T-cell (primary cell): Measurements from ENCODE around the gene IYD. TPM values are rescaled to one million over a fixed set of nuclear protein-coding genes. Genes with fewer than 3 reads are reported as not detected.
A peak's percentile ranks its signal among the peaks of the same experiment; 100 is the strongest.

Experiments used
- ATAC-seq, 4 experiments: fragments of 200-7000 bp in 3 of 4; fragments of 150-1000 bp in 1 of 4; cut with Tn5 transposase; replicated peaks in 1 of 4; 1 replicate in 3 of 4; 2 replicates in 1 of 4; pipeline ENCODE4 v1.10.0; 2021; ENCODE audit warnings: moderate library complexity in 3 of 4, mild to moderate bottlenecking in 2 of 4, moderate number of reproducible peaks in 1 of 4
- CTCF ChIA-PET, 2 donors: fragments of 300-600 bp; sonication (Branson Sonifier 250); formaldehyde crosslinking; loops; one replicate each; lab custom pipeline; 2022; ENCODE audit warnings: antibody characterized with exemption in 2 of 2; lab: Charles Lee
- POLR2A ChIA-PET, 2 donors: fragments of 300-600 bp; sonication (Branson Sonifier 250); formaldehyde crosslinking; loops; one replicate each; lab custom pipeline; 2022; ENCODE audit warnings: antibody characterized with exemption in 2 of 2; lab: Charles Lee
- DNase-seq, 35 experiments: peaks; one replicate each; pipeline versions ENCODE4 v3.0.0 to v3.0.0-alpha.2; 2013 to 2023
- H3K27ac ChIP-seq: one replicate; pipeline ENCODE4 v1.5.1; 2013; ENCODE audit warnings: low read length
- H3K27me3 ChIP-seq, 2 experiments: replicated peaks in 1 of 2; 1 replicate in 1 of 2; 2 replicates in 1 of 2; pipeline versions ENCODE4 v1.6.1 to v1.7.0; 2013; ENCODE audit warnings: low read length in 1 of 2, mixed read lengths in 1 of 2; ENCODE audit not compliant: control insufficient read depth in 2 of 2, insufficient read depth in 2 of 2; ENCODE audit errors: extremely low read depth in 1 of 2
- H3K36me3 ChIP-seq, 2 donors: 1 replicate in 1 of 2; 2 replicates in 1 of 2; pipeline versions ENCODE4 v1.6.1 to v1.7.0; 2013; ENCODE audit warnings: low read length in 1 of 2; ENCODE audit not compliant: control insufficient read depth in 2 of 2, insufficient read depth in 1 of 2; ENCODE audit errors: extremely low read depth in 1 of 2
- H3K4me1 ChIP-seq, 2 experiments: 1 replicate in 1 of 2; 2 replicates in 1 of 2; pipeline versions ENCODE4 v1.6.1 to v1.7.0; 2013; ENCODE audit warnings: low read length in 2 of 2, mixed read lengths in 1 of 2; ENCODE audit not compliant: insufficient read depth in 2 of 2, control insufficient read depth in 1 of 2; ENCODE audit errors: extremely low read depth in 1 of 2
- H3K4me3 ChIP-seq, 2 donors: 1 replicate in 1 of 2; 2 replicates in 1 of 2; pipeline versions ENCODE4 v1.5.1 to v1.7.0; 2013; ENCODE audit warnings: mild to moderate bottlenecking in 2 of 2, low read length in 1 of 2, moderate library complexity in 1 of 2; ENCODE audit not compliant: control insufficient read depth in 1 of 2; ENCODE audit errors: extremely low read depth in 1 of 2
- H3K9me3 ChIP-seq: 2 replicates; pipeline ENCODE4 v1.7.0; 2013
- H3K27ac Mint-ChIP-seq, 2 donors: one replicate each; pipeline ENCODE4 v1.8.0; 2020 to 2021; ENCODE audit warnings: mild to moderate bottlenecking in 2 of 2, mixed read lengths in 2 of 2
- H3K27me3 Mint-ChIP-seq, 2 donors: one replicate each; pipeline ENCODE4 v1.8.0; 2021 to 2022; ENCODE audit warnings: mixed read lengths in 2 of 2
- H3K36me3 Mint-ChIP-seq: one replicate; pipeline ENCODE4 v1.8.0; 2021; ENCODE audit warnings: mixed read lengths
- H3K4me1 Mint-ChIP-seq, 3 donors: one replicate each; pipeline ENCODE4 v1.8.0; 2020 to 2022; ENCODE audit warnings: mixed read lengths in 3 of 3, mild to moderate bottlenecking in 1 of 3
- H3K4me3 Mint-ChIP-seq, 3 donors: one replicate each; pipeline ENCODE4 v1.8.0; 2020 to 2022; ENCODE audit warnings: mild to moderate bottlenecking in 3 of 3, mixed read lengths in 3 of 3, moderate library complexity in 3 of 3
- H3K9me3 Mint-ChIP-seq, 3 donors: one replicate each; pipeline ENCODE4 v1.8.0; 2020 to 2022; ENCODE audit warnings: mixed read lengths in 3 of 3
- WGBS: methylation state at CpG from one replicate; pipeline ENCODE4 v1.1.5; 2013; ENCODE audit warnings: missing lambda C conversion rate; ENCODE audit not compliant: insufficient coverage; 5-methylcytosine and 5-hydroxymethylcytosine counted together
- total RNA-seq, 35 experiments: library from RNA in 6 of 35; stranded (reverse) in 6 of 35; fragments of 120-200 nt in 1 of 35; gene quantifications; one replicate each; pipeline versions ENCODE4 v1.2.1 to v1.2.4 and lab custom pipeline; 2013 to 2026

IYD gene
- total RNA-seq, 5 donors from 2014 or later (not counting 1 experiment from before 2014, with no cell fraction given) = not detected

GRCh38 chr6:150334790-150335783 lies 33.7 kb upstream of the IYD start:
- no peaks in the 10 kb centered on the region for H3K4me1 Mint-ChIP-seq
- Histone ChIP-seq H3K27me3 (peaks cover 0 to 5% of the 10 kb centered on the region in 2 experiments), H3K9me3 (no peaks in the 10 kb centered on the region), H3K4me3 (no peak overlapping the region), H3K27ac (no peak overlapping the region), H3K4me1 (no peaks in the 10 kb centered on the region), H3K36me3 (no peaks in the 10 kb centered on the region)
- H3K9me3 Mint-ChIP-seq = no peaks in the 10 kb centered on the region
- ATAC-seq (no peak), DNase-seq (peak in 4 of 35 experiments; percentile 3 to 63 (median 10))
- peaks cover 0 to 3% of the 10 kb centered on the region in 2 donors for H3K27me3 Mint-ChIP-seq
- no peak overlapping the region for H3K27ac Mint-ChIP-seq
- no peak overlapping the region for H3K4me3 Mint-ChIP-seq
- POLR2A ChIA-PET = no interaction called here
- WGBS = 36% methylated on average over 2 of the region's 7 CpGs
- no peaks in the 10 kb centered on the region for H3K36me3 Mint-ChIP-seq
- CTCF ChIA-PET = interaction anchor here in 1 of 2 donors (0.6 to 0.8 kb wide), 3 partner anchors 239 to 255 kb away, joined by 3 to 8 read pairs (median 4); no protein-coding TSS in a partner anchor

GRCh38 chr6:150336299-150336698 lies 32.5 kb upstream of the IYD start:
- H3K36me3 Mint-ChIP-seq = no peaks in the 10 kb centered on the region
- WGBS = 27% methylated on average over 1 of the region's 4 CpGs
- CTCF ChIA-PET = no interaction called here
- H3K36me3 ChIP-seq = no peaks in the 10 kb centered on the region
- no peak overlapping the region for H3K27ac Mint-ChIP-seq
- peaks cover 0 to 5% of the 10 kb centered on the region in 2 experiments for H3K27me3 ChIP-seq
- H3K4me1 Mint-ChIP-seq = no peaks in the 10 kb centered on the region
- H3K9me3 ChIP-seq = no peaks in the 10 kb centered on the region
- no peak overlapping the region for H3K27ac ChIP-seq
- no peak overlapping the region for H3K4me3 ChIP-seq
- ATAC-seq = no peak
- H3K4me3 Mint-ChIP-seq = no peak overlapping the region
- H3K27me3 Mint-ChIP-seq = peaks cover under 1 to 3% of the 10 kb centered on the region in 2 donors
- no peaks in the 10 kb centered on the region for H3K9me3 Mint-ChIP-seq
- no peak for DNase-seq
- POLR2A ChIA-PET = no interaction called here
- no peaks in the 10 kb centered on the region for H3K4me1 ChIP-seq

- Histone ChIP-seq H3K36me3 (no peaks in the 10 kb centered on the region), H3K4me1 (no peaks in the 10 kb centered on the region), H3K9me3 (no peaks in the 10 kb centered on the region), H3K4me3 (no peak overlapping the region), H3K27ac (no peak overlapping the region), H3K27me3 (peaks cover 0 to 5% of the 10 kb centered on the region in 2 experiments)
- H3K27ac Mint-ChIP-seq = no peak overlapping the region
- H3K9me3 Mint-ChIP-seq = no peaks in the 10 kb centered on the region
- whole genome bisulfite sequencing = no CpG with 5 or more reads among the region's 2 CpGs
- POLR2A ChIA-PET = no interaction called here
- no peak for DNase-seq
- no peaks in the 10 kb centered on the region for H3K36me3 Mint-ChIP-seq
- H3K4me3 Mint-ChIP-seq = no peak overlapping the region
- no peaks in the 10 kb centered on the region for H3K4me1 Mint-ChIP-seq
- CTCF ChIA-PET = no interaction called here
- ATAC-seq = no peak
- H3K27me3 Mint-ChIP-seq = peaks cover 5% of the 10 kb centered on the region in 2 donors
These were observed 32.1 kb upstream of the IYD start for GRCh38 chr6:150336708-150337107.

GRCh38 chr6:150342126-150342525 lies 26.7 kb upstream of the IYD start:
- H3K27me3 ChIP-seq = peaks cover 0 to 3% of the 10 kb centered on the region in 2 experiments
- WGBS = no CpG with 5 or more reads among the region's 2 CpGs
- no peaks in the 10 kb centered on the region for H3K9me3 Mint-ChIP-seq
- no peak for ATAC-seq
- no peak overlapping the region for H3K4me3 ChIP-seq
- no peak overlapping the region for H3K4me3 Mint-ChIP-seq
- POLR2A ChIA-PET = no interaction called here
- H3K4me1 ChIP-seq = no peaks in the 10 kb centered on the region
- H3K27me3 Mint-ChIP-seq = peaks cover 6 to 7% of the 10 kb centered on the region in 2 donors
- no peaks in the 10 kb centered on the region for H3K36me3 ChIP-seq
- no peak for DNase-seq
- no peaks in the 10 kb centered on the region for H3K36me3 Mint-ChIP-seq
- no peaks in the 10 kb centered on the region for H3K9me3 ChIP-seq
- no peak overlapping the region for H3K27ac Mint-ChIP-seq
- CTCF ChIA-PET = no interaction called here
- H3K4me1 Mint-ChIP-seq = no peaks in the 10 kb centered on the region
- H3K27ac ChIP-seq = no peak overlapping the region

GRCh38 chr6:150343434-150343833 lies 25.4 kb upstream of the IYD start:
- Histone ChIP-seq H3K36me3 (no peaks in the 10 kb centered on the region), H3K27me3 (peaks cover 0 to 2% of the 10 kb centered on the region in 2 experiments), H3K4me1 (no peaks in the 10 kb centered on the region), H3K27ac (no peak overlapping the region), H3K4me3 (no peak overlapping the region), H3K9me3 (no peaks in the 10 kb centered on the region)
- Mint-ChIP-seq H3K36me3 (no peaks in the 10 kb centered on the region), H3K27ac (no peak overlapping the region), H3K4me1 (no peaks in the 10 kb centered on the region), H3K27me3 (peaks cover 6 to 8% of the 10 kb centered on the region in 2 donors), H3K9me3 (no peaks in the 10 kb centered on the region), H3K4me3 (no peak overlapping the region)
- ChIA-PET POLR2A (no interaction called here), CTCF (no interaction called here)
- no peak for DNase-seq
- no peak for ATAC-seq

- peaks cover 0 to 6% of the 10 kb centered on the region in 2 experiments for H3K27me3 ChIP-seq
- no peaks in the 10 kb centered on the region for H3K9me3 Mint-ChIP-seq
- no peak overlapping the region for H3K4me3 ChIP-seq
- H3K9me3 ChIP-seq = no peaks in the 10 kb centered on the region
- no peak overlapping the region for H3K27ac Mint-ChIP-seq
- no peaks in the 10 kb centered on the region for H3K4me1 ChIP-seq
- no peak for DNase-seq
- 20% methylated on average over 1 of the region's 3 CpGs for WGBS
- H3K27ac ChIP-seq = no peak overlapping the region
- H3K4me3 Mint-ChIP-seq = no peak overlapping the region
- ATAC-seq = no peak
- ChIA-PET CTCF (no interaction called here), POLR2A (no interaction called here)
- peaks cover 7 to 8% of the 10 kb centered on the region in 2 donors for H3K27me3 Mint-ChIP-seq
- H3K4me1 Mint-ChIP-seq = no peaks in the 10 kb centered on the region
- no peaks in the 10 kb centered on the region for H3K36me3 Mint-ChIP-seq
- H3K36me3 ChIP-seq = no peaks in the 10 kb centered on the region
These were observed 23.0 kb upstream of the IYD start for GRCh38 chr6:150345781-150346180.
